ENCODE data around the gene PALMD. TPM values are rescaled to one million over a fixed set of nuclear protein-coding genes. Genes with fewer than 3 reads are reported as not detected.
A peak's percentile ranks its signal among the peaks of the same experiment; 100 is the strongest.

The PALMD gene
- 6.8 and 16.8 TPM in 2 replicates for total RNA-seq

- DNase-seq (ENCODE audit: low read depth) = no peak
- no peak for TF ChIP-seq CTCF (IDR thresholded peaks at IDR 0.05; ENCODE audit: insufficient read depth, low read depth, low read length)
- peak within 1 kb of the TSS; percentile 33 for H3K4me3 ChIP-seq (ENCODE audit: low read depth, low read length)
Measured at GRCh38 chr1:99645699-99646531, at the start of gene PALMD. Gene PALMD, plus strand, starts transcription at chr1:99646113. Its CDS starts 205 bp downstream, at chr1:99646318.

- H3K4me3 ChIP-seq (ENCODE audit: low read depth, low read length) = no peak overlapping the region
- TF ChIP-seq CTCF (IDR thresholded peaks at IDR 0.05; ENCODE audit: insufficient read depth, low read depth, low read length) = no peak
- no peak for DNase-seq (ENCODE audit: low read depth)
Measured at GRCh38 chr1:99598738-99599411, 47.0 kb upstream of the PALMD start.

GRCh38 chr1:99599678-99600175, 46.2 kb upstream of the PALMD start:
- no peak for TF ChIP-seq CTCF (IDR thresholded peaks at IDR 0.05; ENCODE audit: insufficient read depth, low read depth, low read length)
- DNase-seq (ENCODE audit: low read depth) = peak; percentile 78
- H3K4me3 ChIP-seq (ENCODE audit: low read depth, low read length) = no peak overlapping the region

GRCh38 chr1:99600782-99601181, 45.1 kb upstream of the PALMD start:
- H3K4me3 ChIP-seq (ENCODE audit: low read depth, low read length) = no peak overlapping the region
- DNase-seq (ENCODE audit: low read depth) = no peak

GRCh38 chr1:99601208-99601607, 44.7 kb upstream of the PALMD start:
- no peak overlapping the region for H3K4me3 ChIP-seq (ENCODE audit: low read depth, low read length)
- no peak for DNase-seq (ENCODE audit: low read depth)
- TF ChIP-seq CTCF (IDR thresholded peaks at IDR 0.05; ENCODE audit: insufficient read depth, low read depth, low read length) = no peak

More at GRCh38 chr1:99600782-99601181, 45.1 kb upstream of the PALMD start:
- no peak for TF ChIP-seq CTCF (IDR thresholded peaks at IDR 0.05; ENCODE audit: insufficient read depth, low read depth, low read length)

GRCh38 chr1:99601709-99602403, 44.1 kb upstream of the PALMD start:
- no peak for DNase-seq (ENCODE audit: low read depth)
- no peak for TF ChIP-seq CTCF (IDR thresholded peaks at IDR 0.05; ENCODE audit: insufficient read depth, low read depth, low read length)
- H3K4me3 ChIP-seq (ENCODE audit: low read depth, low read length) = no peak overlapping the region

Measured in fibroblast of villous mesenchyme (primary cell).